H1 (cell line): Measurements from ENCODE around the gene TOGARAM1. TPM values are rescaled to one million over a fixed set of nuclear protein-coding genes. Genes with fewer than 3 reads are reported as not detected.

Experiments
- CTCF ChIA-PET: fragments of 300-600 bp; sonication (Branson Sonifier 250); formaldehyde crosslinking; loops from one replicate; lab custom pipeline; 2021; ENCODE audit not compliant: partially characterized antibody; lab: Charles Lee
- POLR2A ChIA-PET: fragments of 300-600 bp; sonication (Branson Sonifier 250); formaldehyde crosslinking; loops from one replicate; lab custom pipeline; 2021; ENCODE audit warnings: inconsistent platforms; ENCODE audit not compliant: partially characterized antibody; lab: Charles Lee
- DNase-seq, 2 experiments: peaks; one replicate each; pipeline versions ENCODE4 v3.0.0 to v3.0.0-alpha.2; 2010 to 2022; ENCODE audit warnings: low spot score in 2 of 2, low read depth in 1 of 2, mixed read lengths in 1 of 2
- FAIRE-seq: peaks from 2 replicates; lab custom pipeline; 2011; peaks lifted over from hg19 to GRCh38; lab: Jason Lieb, UNC
- H2AFZ ChIP-seq: 2 replicates; pipeline ENCODE4 v1.8.1; 2012; ENCODE audit warnings: low read length, inconsistent platforms
- H2AK5ac ChIP-seq: 2 replicates; pipeline ENCODE4 v1.6.1; 2013; ENCODE audit warnings: low read depth, low read length
- H2BK120ac ChIP-seq: replicated peaks from 2 replicates; pipeline ENCODE3; 2013; ENCODE audit warnings: low read depth, low read length, inconsistent platforms
- H2BK12ac ChIP-seq: 2 replicates; pipeline ENCODE4 v1.6.1; 2013; ENCODE audit warnings: low read depth, low read length
- H2BK15ac ChIP-seq: 2 replicates; pipeline ENCODE4 v1.6.1; 2013; ENCODE audit warnings: low read length
- H2BK20ac ChIP-seq: 2 replicates; pipeline ENCODE4 v1.6.1; 2013; ENCODE audit warnings: low read length
- H2BK5ac ChIP-seq: 2 replicates; pipeline ENCODE4 v1.6.1; 2013; ENCODE audit warnings: low read depth, low read length
- H3K14ac ChIP-seq: 2 replicates; pipeline ENCODE4 v1.6.1; 2013; ENCODE audit warnings: inconsistent platforms; ENCODE audit not compliant: insufficient read length
- H3K18ac ChIP-seq: 2 replicates; pipeline ENCODE4 v1.6.1; 2013; ENCODE audit warnings: low read length; ENCODE audit errors: extremely low read depth
- H3K23ac ChIP-seq: 2 replicates; pipeline ENCODE4 v1.6.1; 2013; ENCODE audit warnings: inconsistent platforms; ENCODE audit not compliant: insufficient read length
- H3K23me2 ChIP-seq: 2 replicates; pipeline ENCODE4 v1.6.1; 2013; ENCODE audit warnings: low read depth, low read length
- H3K27ac ChIP-seq: 2 replicates; pipeline ENCODE4 v1.6.1; 2011; ENCODE audit warnings: low read depth, low read length, inconsistent platforms
- H3K27me3 ChIP-seq, 4 experiments: replicated peaks in 1 of 4; 1 replicate in 1 of 4; 2 replicates in 3 of 4; pipeline versions ENCODE4 v1.6.1 to v1.8.1; 2011 to 2013; ENCODE audit warnings: low read length in 3 of 4, mild to moderate bottlenecking in 3 of 4, inconsistent platforms in 2 of 4, mixed read lengths in 2 of 4, moderate library complexity in 1 of 4; ENCODE audit not compliant: control insufficient read depth in 3 of 4, insufficient read depth in 3 of 4; ENCODE audit errors: extremely low read depth in 1 of 4
- H3K36me3 ChIP-seq, 4 experiments: 2 replicates each; pipeline versions ENCODE4 v1.6.1 to v1.8.1; 2011 to 2013; ENCODE audit warnings: mild to moderate bottlenecking in 4 of 4, low read length in 3 of 4, moderate library complexity in 2 of 4, control low read depth in 1 of 4, inconsistent platforms in 1 of 4; ENCODE audit not compliant: insufficient read depth in 4 of 4, control insufficient read depth in 2 of 4
- H3K4ac ChIP-seq: replicated peaks from 2 replicates; pipeline ENCODE3; 2013; ENCODE audit warnings: low read length, low read depth, mixed read lengths, inconsistent platforms; ENCODE audit not compliant: insufficient read length
- H3K4me1 ChIP-seq, 4 experiments: replicated peaks in 1 of 4; 1 replicate in 1 of 4; 2 replicates in 3 of 4; pipeline versions ENCODE4 v1.6.1 to v1.8.1; 2011 to 2013; ENCODE audit warnings: low read length in 3 of 4, inconsistent platforms in 2 of 4, mixed read lengths in 1 of 4; ENCODE audit not compliant: insufficient read depth in 4 of 4, control insufficient read depth in 3 of 4
- H3K4me2 ChIP-seq, 2 experiments: 2 replicates each; pipeline versions ENCODE4 v1.6.1 to v1.8.1; 2011 to 2013; ENCODE audit warnings: low read depth in 2 of 2, low read length in 2 of 2, control low read depth in 1 of 2, inconsistent platforms in 1 of 2, mild to moderate bottlenecking in 1 of 2; ENCODE audit not compliant: insufficient read depth in 1 of 2
- H3K4me3 ChIP-seq, 4 experiments: fragments of 200-600, 300-600 bp in 1 of 4; sonication (generic), shearing (Covaris generic), sonication (Bioruptor Twin) in 1 of 4; 2 replicates each; pipeline versions ENCODE4 v1.5.1 to v1.8.1; 2011 to 2016; ENCODE audit warnings: low read length in 4 of 4, low read depth in 3 of 4, control low read depth in 2 of 4, inconsistent platforms in 2 of 4, mild to moderate bottlenecking in 2 of 4, mixed read lengths in 1 of 4, moderate library complexity in 1 of 4; ENCODE audit not compliant: insufficient read depth in 2 of 4; ENCODE audit errors: extremely low read depth in 1 of 4
- H3K56ac ChIP-seq: replicated peaks from 2 replicates; pipeline ENCODE3; 2013; ENCODE audit warnings: low read depth, mild to moderate bottlenecking, mixed read lengths, low read length, inconsistent platforms; ENCODE audit not compliant: insufficient read length
- H3K79me1 ChIP-seq: 2 replicates; pipeline ENCODE4 v1.6.1; 2013; ENCODE audit warnings: low read depth, low read length, control low read depth
- H3K79me2 ChIP-seq, 2 experiments: 2 replicates each; pipeline versions ENCODE4 v1.6.1 to v1.8.1; 2012 to 2013; ENCODE audit warnings: low read length in 2 of 2, mild to moderate bottlenecking in 2 of 2, inconsistent platforms in 1 of 2; ENCODE audit not compliant: insufficient read depth in 2 of 2, control insufficient read depth in 1 of 2
- H3K9ac ChIP-seq, 4 experiments: replicated peaks in 1 of 4; 1 replicate in 1 of 4; 2 replicates in 3 of 4; pipeline versions ENCODE4 v1.6.1 to v1.8.1; 2011 to 2013; ENCODE audit warnings: low read depth in 3 of 4, low read length in 3 of 4, control low read depth in 2 of 4, mild to moderate bottlenecking in 2 of 4, moderate library complexity in 2 of 4, inconsistent platforms in 1 of 4; ENCODE audit errors: extremely low read depth in 1 of 4
- H3K9me3 ChIP-seq, 2 experiments: 2 replicates each; pipeline versions ENCODE4 v1.6.1 to v1.8.1; 2012 to 2013; ENCODE audit warnings: mild to moderate bottlenecking in 2 of 2, moderate library complexity in 2 of 2, control low read depth in 1 of 2, inconsistent platforms in 1 of 2, low read depth in 1 of 2, low read length in 1 of 2, mixed read lengths in 1 of 2; ENCODE audit not compliant: insufficient read depth in 2 of 2
- H4K20me1 ChIP-seq, 2 experiments: replicated peaks in 1 of 2; 2 replicates each; pipeline versions ENCODE3 to v1.8.1; 2011 to 2013; ENCODE audit warnings: inconsistent platforms in 2 of 2, low read length in 2 of 2, mild to moderate bottlenecking in 1 of 2; ENCODE audit not compliant: insufficient read depth in 2 of 2, control insufficient read depth in 1 of 2
- H4K5ac ChIP-seq: 2 replicates; pipeline ENCODE4 v1.6.1; 2013; ENCODE audit warnings: low read length, low read depth, mixed read lengths, inconsistent platforms; ENCODE audit not compliant: insufficient read length
- H4K8ac ChIP-seq: 2 replicates; pipeline ENCODE4 v1.8.0; 2013; ENCODE audit warnings: mild to moderate bottlenecking, moderate library complexity, low read length, inconsistent platforms; ENCODE audit not compliant: insufficient read depth; ENCODE audit errors: extremely low read depth
- H4K91ac ChIP-seq: replicated peaks from 2 replicates; pipeline ENCODE3; 2013; ENCODE audit warnings: low read length, mixed read lengths, inconsistent platforms; ENCODE audit not compliant: insufficient read length
- CEBPB ChIP-seq: IDR thresholded peaks from 2 replicates; pipeline ENCODE4 v1.6.1; 2012; ENCODE audit warnings: low read depth, low read length
- CREB1 ChIP-seq: IDR thresholded peaks from 2 replicates; pipeline ENCODE4 v1.6.1; 2012; ENCODE audit warnings: inconsistent platforms
- CTBP2 ChIP-seq: IDR thresholded peaks from 2 replicates; pipeline ENCODE4 v1.7.0; 2011; ENCODE audit warnings: borderline replicate concordance, mild to moderate bottlenecking, moderate library complexity, mixed read lengths, low read length; ENCODE audit not compliant: insufficient read depth, insufficient read length
- EP300 ChIP-seq, 2 experiments: IDR thresholded peaks; 1 replicate in 1 of 2; 2 replicates in 1 of 2; pipeline ENCODE4 v1.6.1; 2011 to 2012; ENCODE audit warnings: low read depth in 2 of 2, low read length in 2 of 2, mild to moderate bottlenecking in 2 of 2, borderline replicate concordance in 1 of 2, inconsistent platforms in 1 of 2, moderate library complexity in 1 of 2
- EZH2 ChIP-seq: fragments of 200-600 bp; sonication (generic); IDR thresholded peaks from 2 replicates; pipeline ENCODE4 v1.7.1; 2012; ENCODE audit warnings: low read depth, mild to moderate bottlenecking, moderate library complexity, low read length, inconsistent platforms; ENCODE audit not compliant: severe bottlenecking
- PHF8 ChIP-seq: fragments of 200-600 bp; sonication (generic); conservative IDR thresholded peaks from 2 replicates; pipeline ENCODE4 v1.7.1; 2012; ENCODE audit warnings: low read depth, mild to moderate bottlenecking, inconsistent platforms, low read length, moderate library complexity
- RAD21 ChIP-seq, 2 experiments: IDR thresholded peaks in 1 of 2; conservative IDR thresholded peaks in 1 of 2; 2 replicates each; pipeline ENCODE4 v1.6.1; 2011; ENCODE audit warnings: low read depth in 2 of 2, low read length in 2 of 2, improper control_type of control experiment in 1 of 2, inconsistent platforms in 1 of 2, mild to moderate bottlenecking in 1 of 2, moderate library complexity in 1 of 2
- SIN3A ChIP-seq, 2 experiments: IDR thresholded peaks in 1 of 2; conservative IDR thresholded peaks in 1 of 2; 2 replicates each; pipeline ENCODE4 v1.6.1; 2011 to 2012; ENCODE audit warnings: low read length in 2 of 2, improper control_type of control experiment in 1 of 2, low read depth in 1 of 2, mild to moderate bottlenecking in 1 of 2
- SRF ChIP-seq: IDR thresholded peaks from 2 replicates; pipeline ENCODE4 v1.6.1; 2011; ENCODE audit warnings: mild to moderate bottlenecking, low read depth, low read length, moderate library complexity
- TCF12 ChIP-seq: IDR thresholded peaks from 2 replicates; pipeline ENCODE4 v1.6.1; 2011; ENCODE audit warnings: low read depth, mild to moderate bottlenecking, low read length
- WGBS, 2 experiments: shearing (Covaris generic) in 1 of 2; methylation state at CpG; one replicate each; pipeline versions ENCODE4 v1.1.6 to v1.1.7; 2013 to 2015; ENCODE audit warnings: low lambda C conversion rate in 2 of 2, mixed read lengths in 2 of 2, inconsistent platforms in 1 of 2, low coverage in 1 of 2, missing lambda C conversion rate in 1 of 2; ENCODE audit not compliant: insufficient replicate concordance in 2 of 2, insufficient coverage in 1 of 2, insufficient read length in 1 of 2; ENCODE audit errors: extremely low coverage in 1 of 2, missing lambda C conversion rate in 1 of 2; 5-methylcytosine and 5-hydroxymethylcytosine counted together
- polyA plus RNA-seq, 7 experiments: library from polyadenylated mRNA; depleted of rRNA in 3 of 7; stranded (reverse) in 5 of 7; unstranded in 2 of 7; fragments of >200 nt in 5 of 7; fragments of 200-250 nt in 2 of 7; gene quantifications; 1 replicate in 5 of 7; 2 replicates in 1 of 7; 4 replicates in 1 of 7; pipeline versions ENCODE4 v1.2.1 to v1.2.3, GENCODE V29; 2011 to 2013; ENCODE audit warnings: missing spikeins in 2 of 7, mixed read lengths in 2 of 7
- total RNA-seq: library from RNA; stranded (reverse); fragmentation: NEBNext Ultra II Directional; extraction: Animal tissue kit (Norgen Biotek cat#: 25700); gene quantifications from 2 replicates; pipeline ENCODE4 v1.2.1, GENCODE V29; 2021
- TF ChIP-seq, protein P1 (sequence below): IDR thresholded peaks from 2 replicates; pipeline ENCODE4 v1.6.1; 2011; ENCODE audit warnings: low read depth, mild to moderate bottlenecking, low read length; ENCODE audit not compliant: insufficient read depth
- TF ChIP-seq, protein P2 (sequence below): IDR thresholded peaks from 2 replicates; pipeline ENCODE4 v1.6.1; 2012; ENCODE audit warnings: inconsistent platforms

TOGARAM1 gene
- total and polyA plus RNA-seq, 2 of the 8 experiments (the other 6 are each of a cell fraction or from before 2014, with no cell fraction given) = 2.5 to 6.8 TPM

DNA sequence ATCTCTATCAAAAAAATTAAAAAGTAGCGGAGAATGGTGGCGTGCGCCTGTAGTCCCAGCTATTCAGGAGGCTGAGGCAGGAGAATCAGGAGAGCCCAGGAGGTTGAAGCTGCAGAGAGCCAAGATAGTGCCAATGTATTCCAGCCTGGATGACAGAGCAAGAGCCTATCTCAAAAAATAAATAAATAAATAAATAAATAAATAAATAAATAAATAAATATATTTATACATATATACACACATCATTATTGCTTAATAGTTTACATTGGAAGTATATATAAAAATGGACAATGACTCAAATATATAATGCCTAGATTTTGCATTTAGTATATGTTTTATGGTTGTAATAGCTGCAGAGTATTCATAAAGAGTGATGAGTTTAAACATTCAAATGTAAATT is 53.1 kb downstream of the TOGARAM1 start:
- ChIA-PET CTCF (interaction anchor here (0.7 kb wide), 1 partner anchor 518 kb away, joined by 4 read pairs; no protein-coding TSS in a partner anchor), POLR2A (no interaction called here)
- no peak overlapping the region for H2AFZ ChIP-seq
- no peaks in the 10 kb centered on the region for H4K20me1 ChIP-seq
- no peak overlapping the region for H2BK5ac ChIP-seq
- H3K79me1 ChIP-seq = no peaks in the 10 kb centered on the region
- H3K56ac ChIP-seq = no peak overlapping the region
- no peak overlapping the region for H3K4me3 ChIP-seq
- H3K27me3 ChIP-seq = no peaks in the 10 kb centered on the region
- no peak for TF ChIP-seq SRF
- TF ChIP-seq RAD21 (IDR thresholded peaks at IDR 0.05 in 1 of 2, conservative IDR thresholded peaks at IDR 0.05 in 1 of 2; ENCODE audit: low read depth in 2 of 2, low read length in 2 of 2) = no peak
- TF ChIP-seq, protein P1, sequence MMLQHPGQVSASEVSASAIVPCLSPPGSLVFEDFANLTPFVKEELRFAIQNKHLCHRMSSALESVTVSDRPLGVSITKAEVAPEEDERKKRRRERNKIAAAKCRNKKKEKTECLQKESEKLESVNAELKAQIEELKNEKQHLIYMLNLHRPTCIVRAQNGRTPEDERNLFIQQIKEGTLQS = no peak
- no peak for TF ChIP-seq EZH2
- TF ChIP-seq CEBPB = no peak
- no peak for TF ChIP-seq TCF12
- TF ChIP-seq EP300 (IDR thresholded peaks at IDR 0.05; ENCODE audit: borderline replicate concordance in 1 of 2, low read depth in 2 of 2, low read length in 2 of 2) = no peak
- TF ChIP-seq, protein P2, sequence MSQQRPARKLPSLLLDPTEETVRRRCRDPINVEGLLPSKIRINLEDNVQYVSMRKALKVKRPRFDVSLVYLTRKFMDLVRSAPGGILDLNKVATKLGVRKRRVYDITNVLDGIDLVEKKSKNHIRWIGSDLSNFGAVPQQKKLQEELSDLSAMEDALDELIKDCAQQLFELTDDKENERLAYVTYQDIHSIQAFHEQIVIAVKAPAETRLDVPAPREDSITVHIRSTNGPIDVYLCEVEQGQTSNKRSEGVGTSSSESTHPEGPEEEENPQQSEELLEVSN = no peak
- TF ChIP-seq CREB1 = no peak
- TF ChIP-seq PHF8 = no peak
- no peak for TF ChIP-seq CTBP2
- TF ChIP-seq SIN3A (conservative IDR thresholded peaks at IDR 0.05 in 1 of 2, IDR thresholded peaks at IDR 0.05 in 1 of 2; ENCODE audit: low read depth in 1 of 2, low read length in 2 of 2) = no peak
- no peaks in the 10 kb centered on the region for H3K79me2 ChIP-seq
- no peak overlapping the region for H3K23ac ChIP-seq
- H2BK15ac ChIP-seq = no peak overlapping the region
- no peak overlapping the region for H4K8ac ChIP-seq
- no peaks in the 10 kb centered on the region for H3K9me3 ChIP-seq
- no peak overlapping the region for H2BK20ac ChIP-seq
- H4K91ac ChIP-seq = no peak overlapping the region
- no peak overlapping the region for H4K5ac ChIP-seq
- H2AK5ac ChIP-seq = no peak overlapping the region
- no peak overlapping the region for H2BK12ac ChIP-seq
- no peaks in the 10 kb centered on the region for H3K23me2 ChIP-seq
- no peak overlapping the region for H3K4ac ChIP-seq
- H3K14ac ChIP-seq = no peak overlapping the region
- H3K18ac ChIP-seq = no peak overlapping the region
- H3K36me3 ChIP-seq = peaks cover 0 to 6% (median 3%) of the 10 kb centered on the region in 4 experiments; a peak in 2 of 8 replicates
- H3K4me1 ChIP-seq = no peaks in the 10 kb centered on the region
- no peak overlapping the region for H2BK120ac ChIP-seq
- H3K4me2 ChIP-seq = no peak overlapping the region
- FAIRE-seq (no peak), DNase-seq (no peak)
- H3K9ac ChIP-seq = no peak overlapping the region
- H3K27ac ChIP-seq = no peak overlapping the region
- 98% methylated on average over 3 of the region's 3 CpGs; no CpG with 5 or more reads in 1 of the 2 experiments for WGBS, 2 experiments
